Posterior cingulate gyrus (tissue), 11 donors: ENCODE measurements around the gene TLCD1.

Source experiments
- DNase-seq, 10 donors: peaks; one replicate each; pipeline versions ENCODE4 v3.0.0 to v3.0.0-alpha.2; 2020 to 2021; ENCODE audit warnings: mixed read lengths in 3 of 10
- intact Hi-C: fragments of 100-400 bp; cut with DNase I; formaldehyde crosslinking; loops from one replicate; pipeline ENCODE4 v1.15.1; 2023

Gene TLCD1

DNA sequence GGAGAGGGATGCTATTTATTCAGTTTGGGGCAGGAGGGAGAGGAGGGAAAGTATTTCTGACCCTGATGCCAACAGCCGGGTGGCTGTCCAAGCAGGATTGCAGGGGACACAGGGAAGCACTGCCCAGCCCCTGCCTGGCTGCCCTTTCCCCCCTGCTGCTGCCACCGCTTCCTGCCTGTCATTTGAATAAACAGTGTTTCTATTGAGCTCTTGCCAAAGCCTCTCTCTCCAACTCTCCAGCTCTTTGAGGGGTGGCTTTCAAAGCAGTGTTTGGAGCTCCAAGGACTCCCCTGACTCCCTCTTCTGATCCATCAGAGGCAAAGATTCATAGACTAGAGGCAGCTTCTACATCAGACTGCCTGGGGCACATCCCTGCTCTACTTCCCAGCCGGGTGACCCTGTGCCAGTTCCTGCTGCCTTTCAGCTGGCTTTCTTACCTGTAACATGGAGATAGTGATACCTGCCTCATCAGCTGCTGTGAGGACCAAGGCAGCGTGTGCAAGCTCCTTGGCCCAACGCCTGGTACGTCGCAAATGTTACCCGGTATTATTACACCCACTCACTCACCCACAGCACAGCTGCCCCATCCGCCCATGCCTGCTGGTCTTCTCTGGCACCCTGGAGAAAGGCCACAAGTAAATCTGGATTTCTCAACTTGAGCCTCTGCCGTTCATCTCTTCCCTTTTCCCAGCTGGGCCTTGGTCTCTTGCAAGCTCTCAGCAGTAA lies 23.8 kb downstream of the TLCD1 start:
- peak; percentile 43 to 94 (median 62) for DNase-seq
- intact Hi-C loops = no loop called here

DNA sequence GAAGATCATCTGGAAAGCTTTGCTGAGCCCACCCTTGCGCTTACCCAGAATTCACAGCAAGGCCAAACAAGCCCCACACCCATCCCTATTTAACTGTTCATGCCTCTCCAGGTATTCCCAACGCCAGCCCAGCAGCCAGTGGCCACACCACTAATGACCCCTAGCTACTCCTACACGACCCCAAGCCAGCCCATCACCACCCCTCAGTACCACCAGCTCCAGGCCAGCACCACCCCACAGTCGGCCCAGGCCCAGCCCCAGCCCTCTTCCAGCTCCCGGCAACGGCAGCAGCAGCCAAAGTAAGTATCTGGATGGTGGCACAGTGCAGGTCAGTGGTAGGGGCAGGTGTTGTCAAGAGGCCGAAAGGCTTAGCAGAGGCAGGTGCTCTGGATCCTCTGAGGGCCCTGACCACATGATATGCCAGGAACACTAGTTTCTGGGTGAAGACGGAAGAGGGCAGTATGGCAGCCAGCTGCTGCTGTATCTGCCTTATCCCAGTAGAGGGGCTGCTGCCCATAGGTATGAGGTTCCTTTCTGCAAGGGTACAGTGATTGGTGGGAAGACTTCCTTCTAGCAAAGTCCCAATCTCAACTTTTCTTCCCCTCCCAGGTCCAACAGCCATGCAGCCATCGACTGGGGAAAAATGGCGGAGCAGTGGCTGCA lies 25.1 kb downstream of the TLCD1 start:
- peak in 1 of 10 donors; percentile 74 for DNase-seq
- intact Hi-C loops = no loop called here

DNA sequence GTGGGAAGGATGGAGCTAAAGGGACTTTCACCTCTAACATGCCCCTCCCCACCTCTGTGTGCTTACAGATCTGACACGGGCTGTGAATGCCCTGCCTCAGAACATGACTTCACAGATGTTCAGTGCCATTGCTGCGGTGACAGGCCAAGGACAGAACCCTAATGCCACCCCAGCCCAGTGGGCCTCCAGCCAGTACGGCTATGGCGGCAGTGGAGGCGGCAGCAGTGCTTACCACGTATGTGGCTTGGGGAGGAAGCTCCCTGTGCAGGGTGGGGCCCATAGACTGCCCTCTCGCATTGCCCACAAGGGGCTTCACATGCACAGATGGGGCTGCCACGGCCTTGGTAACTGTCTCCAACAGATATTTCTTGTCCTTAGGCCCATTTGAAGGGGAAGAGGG lies 25.8 kb downstream of the TLCD1 start:
- DNase-seq = peak in 1 of 10 donors; percentile 55
- intact Hi-C loops = no loop called here

DNA sequence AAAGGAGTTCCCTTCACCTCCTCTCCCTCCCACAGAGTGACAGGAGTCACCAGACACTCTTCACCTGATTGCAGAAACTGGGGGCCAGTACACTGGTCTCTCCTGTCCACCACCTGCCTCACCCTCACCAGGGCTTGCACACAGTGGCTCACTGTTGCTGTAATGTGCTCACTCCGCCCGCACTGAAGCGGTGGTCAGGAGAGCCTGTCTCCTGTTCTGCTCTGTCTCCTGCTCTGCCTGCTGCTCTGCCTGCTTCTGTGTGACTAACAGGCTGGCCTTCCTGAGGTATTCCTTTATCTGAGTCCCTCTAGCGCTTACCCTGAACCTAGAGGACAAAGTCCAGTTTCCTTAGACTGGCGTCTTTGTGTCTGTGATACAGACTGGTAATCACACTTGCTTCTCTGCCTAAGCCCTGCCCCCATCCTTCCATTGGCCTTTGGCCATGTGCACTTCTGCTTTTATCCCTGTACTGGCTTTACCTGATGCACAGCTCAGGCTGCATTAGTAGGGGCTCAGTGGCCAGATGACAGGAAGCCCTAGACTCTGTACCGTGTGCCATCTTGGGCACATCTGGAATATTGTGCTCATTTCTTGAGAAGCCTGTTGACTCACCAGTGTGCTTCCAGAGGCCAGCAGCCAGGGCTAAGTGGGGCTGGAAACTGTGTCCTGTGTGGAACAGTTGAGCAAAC lies 27.6 kb downstream of the TLCD1 start:
- intact Hi-C loops = no loop called here
- peak in 1 of 10 donors; percentile 52 for DNase-seq

GRCh38 chr17:28693869-28694268 lies 32.2 kb downstream of the TLCD1 start:
- intact Hi-C loops = no loop called here

GRCh38 chr17:28689011-28689410 lies 37.0 kb downstream of the TLCD1 start:
- no peak for DNase-seq
- intact Hi-C loops = no loop called here

More at GRCh38 chr17:28693869-28694268, 32.2 kb downstream of the TLCD1 start:
- peak in 2 of 10 donors; percentile 6 to 71 for DNase-seq

DNA sequence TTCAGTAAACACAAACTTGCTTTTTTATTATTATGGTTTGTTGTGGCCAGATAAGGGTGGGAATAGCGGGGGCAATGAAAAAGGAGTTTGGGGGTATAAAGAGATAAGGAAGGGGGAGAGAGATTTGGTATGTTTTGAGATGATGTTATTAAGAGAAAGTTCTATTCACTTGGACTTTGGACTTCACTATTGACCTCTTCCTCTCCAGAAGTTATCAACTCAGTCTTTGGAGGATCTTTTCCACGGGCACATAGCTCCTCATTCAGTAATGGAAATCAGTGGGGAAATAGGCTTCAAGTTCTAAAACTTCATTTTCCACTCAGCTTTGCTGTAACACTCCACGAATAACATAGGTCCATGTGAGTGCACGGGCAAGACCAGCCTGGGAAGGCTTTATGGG lies 37.6 kb downstream of the TLCD1 start:
- DNase-seq = no peak
- intact Hi-C loops = no loop called here

DNA sequence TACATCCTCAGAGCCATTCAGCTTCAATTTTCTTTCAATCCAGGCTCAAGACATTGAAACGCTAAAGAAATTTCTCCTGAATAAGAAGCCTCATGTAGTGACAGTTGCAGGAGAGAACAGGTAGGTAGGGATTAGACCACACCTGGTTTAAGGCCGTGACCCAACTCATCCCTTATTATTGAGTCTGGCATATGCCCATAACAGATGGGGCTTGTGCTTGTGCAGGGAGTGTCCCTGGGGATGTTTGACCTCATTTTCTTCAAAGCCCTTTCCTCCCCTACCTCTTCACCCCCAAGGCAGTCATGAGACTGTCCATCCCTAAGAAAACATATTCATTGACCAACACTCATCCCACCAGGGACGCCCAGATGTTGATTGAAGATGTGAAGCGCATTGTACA lies 39.7 kb downstream of the TLCD1 start:
- intact Hi-C loops = no loop called here
- DNase-seq = no peak

DNA sequence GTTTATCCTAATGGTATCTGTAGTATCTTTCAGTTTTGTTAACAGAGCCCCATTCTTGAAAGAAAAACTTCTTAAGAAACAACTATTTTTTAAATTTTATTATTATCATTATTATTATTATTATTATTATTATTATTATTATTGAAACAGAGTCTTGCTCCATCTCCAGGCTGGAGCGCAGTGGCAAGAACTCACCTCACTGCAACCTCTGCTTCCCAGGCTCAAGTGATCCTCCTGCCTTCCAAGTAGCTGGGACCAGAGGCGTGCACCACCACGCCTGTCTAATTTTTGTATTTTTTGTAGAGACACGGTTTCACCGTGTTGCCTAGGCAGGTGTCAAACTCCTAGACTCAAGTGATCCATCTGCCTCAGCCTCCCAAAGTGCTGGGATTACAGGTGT lies 40.7 kb downstream of the TLCD1 start:
- peak in 1 of 10 donors; percentile 62 for DNase-seq
- intact Hi-C loops = no loop called here

DNA sequence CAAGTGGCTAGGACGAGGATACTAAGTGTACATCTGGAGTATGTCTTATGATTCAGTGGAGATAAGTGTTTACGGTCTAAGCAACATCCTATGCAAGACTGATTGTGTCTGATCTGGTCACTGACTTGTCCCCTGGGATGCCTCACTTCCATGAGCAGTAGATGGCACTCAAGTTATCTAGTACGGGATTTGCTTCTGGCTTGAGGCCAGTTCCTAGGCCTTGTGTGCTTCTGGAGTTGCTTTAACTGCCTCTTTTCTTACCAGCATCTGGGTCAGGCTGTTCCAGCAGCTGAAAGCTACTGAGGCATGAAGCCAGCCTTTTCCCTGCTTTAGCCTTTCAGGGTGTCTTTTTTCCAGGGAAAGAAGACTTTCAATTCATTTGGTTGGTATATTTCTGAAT lies 41.1 kb downstream of the TLCD1 start:
- intact Hi-C loops = no loop called here
- peak; percentile 50 to 93 (median 75) for DNase-seq

GRCh38 chr17:28682655-28683054 lies 43.4 kb downstream of the TLCD1 start:
- intact Hi-C loops = no loop called here
- peak in 2 of 10 donors; percentile 31 to 76 for DNase-seq

DNA sequence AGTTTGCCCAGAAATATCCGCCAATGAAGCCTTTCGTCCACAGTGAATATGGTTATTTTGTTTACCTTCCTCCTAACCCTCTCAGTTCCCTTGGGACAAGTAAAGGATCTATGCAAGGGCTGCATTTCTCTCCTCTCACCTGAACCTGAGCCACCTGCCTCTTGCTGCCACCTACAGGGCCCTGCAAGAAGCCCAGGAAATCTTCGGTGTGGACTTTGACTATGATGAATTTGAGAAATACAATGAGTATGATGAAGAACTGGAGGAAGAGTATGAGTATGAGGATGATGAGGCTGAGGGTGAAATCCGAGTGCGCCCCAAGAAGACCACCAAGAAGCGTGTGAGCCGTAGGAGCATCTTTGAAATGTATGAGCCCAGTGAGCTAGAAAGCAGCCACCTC lies 50.1 kb downstream of the TLCD1 start:
- DNase-seq = no peak
- intact Hi-C loops = no loop called here

DNA sequence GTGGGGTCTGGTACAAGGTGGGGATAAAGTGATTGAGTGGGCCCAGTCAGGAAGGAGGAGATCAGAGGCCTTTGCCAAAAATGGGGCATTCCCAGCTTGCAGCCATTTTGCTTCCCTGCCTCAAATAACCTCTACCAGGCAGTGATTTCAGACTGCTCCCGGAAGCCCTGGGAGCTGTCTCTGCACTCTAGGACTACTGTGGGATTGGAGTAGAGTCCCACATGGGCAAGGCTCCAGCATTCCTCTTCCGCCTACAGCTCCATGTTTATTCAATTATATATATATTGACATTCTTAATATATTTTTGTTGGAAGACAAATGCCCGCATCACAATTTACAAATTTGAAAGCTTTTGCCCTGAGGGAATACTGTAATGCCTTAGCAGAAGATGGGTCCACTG lies 50.5 kb downstream of the TLCD1 start:
- no peak for DNase-seq
- intact Hi-C loops = no loop called here
